Tibial nerve (tissue), 4 donors: Measurements from ENCODE around the gene LSM12. TPM values are rescaled to one million over a fixed set of nuclear protein-coding genes. Genes with fewer than 3 reads are reported as not detected.

ENCODE experiments used
- DNase-seq, 2 donors: peaks; one replicate each; pipeline ENCODE4 v3.0.0-alpha.2; 2019; ENCODE audit warnings: low spot score in 2 of 2
- H3K27ac ChIP-seq, 4 donors: fragments of 200-600 bp; sonication (generic) in 3 of 4; one replicate each; pipeline ENCODE4 v1.5.1; 2017 to 2019; ENCODE audit warnings: mild to moderate bottlenecking in 1 of 4
- H3K27me3 ChIP-seq, 2 donors: fragments of 200-600 bp; sonication (generic) in 1 of 2; one replicate each; pipeline versions ENCODE4 v1.5.1 to v1.6.0; 2017 to 2019
- H3K36me3 ChIP-seq, 3 donors: fragments of 200-600 bp; sonication (generic); one replicate each; pipeline ENCODE4 v1.5.1; 2018 to 2019
- H3K4me1 ChIP-seq, 4 donors: fragments of 200-600 bp; sonication (generic) in 3 of 4; one replicate each; pipeline ENCODE4 v1.5.1; 2017 to 2019
- H3K4me3 ChIP-seq, 4 donors: fragments of 200-600 bp; sonication (generic) in 3 of 4; one replicate each; pipeline ENCODE4 v1.5.1; 2017 to 2019; ENCODE audit warnings: mild to moderate bottlenecking in 1 of 4, moderate library complexity in 1 of 4
- H3K9me3 ChIP-seq, 4 donors: fragments of 200-600 bp; sonication (generic) in 3 of 4; one replicate each; pipeline ENCODE4 v1.5.1; 2017 to 2019
- CTCF ChIP-seq, 5 experiments: fragments of 200-600 bp in 3 of 5; fragments of 450-650 bp in 2 of 5; sonication (generic) in 3 of 5; IDR thresholded peaks; one replicate each; pipeline ENCODE4 v1.5.1; 2016 to 2019; ENCODE audit warnings: antibody characterized with exemption in 5 of 5, mild to moderate bottlenecking in 3 of 5, moderate library complexity in 2 of 5
- EP300 ChIP-seq, 2 donors: sonication (generic); formaldehyde crosslinking; IDR thresholded peaks; one replicate each; pipeline ENCODE4 v1.6.1; 2017; ENCODE audit warnings: antibody characterized with exemption in 2 of 2, mild to moderate bottlenecking in 1 of 2
- POLR2A ChIP-seq, 2 donors: fragments of 450-650 bp; IDR thresholded peaks; one replicate each; pipeline ENCODE4 v1.6.1; 2017; ENCODE audit warnings: antibody characterized with exemption in 2 of 2, mild to moderate bottlenecking in 2 of 2, moderate library complexity in 2 of 2
- WGBS, 2 donors: methylation state at CpG; one replicate each; pipeline ENCODE4 v1.1.5; 2018; 5-methylcytosine and 5-hydroxymethylcytosine counted together
- small RNA-seq: library from RNA; depleted of rRNA; stranded (forward); fragments of <200 nt; gene quantifications from one replicate; pipeline ENCODE3, GENCODE V24; 2016
- total RNA-seq, 4 donors: library from RNA; depleted of rRNA; stranded (reverse); fragments of >200 nt; gene quantifications; one replicate each; pipeline ENCODE4 v1.1.0, GENCODE V29; 2016

Gene LSM12
- total RNA-seq, 4 donors from 2014 or later: 18.2 to 37.2 (median 23.9) TPM

- TF ChIP-seq EP300 (IDR thresholded peaks at IDR 0.05): no peak
- TF ChIP-seq POLR2A (IDR thresholded peaks at IDR 0.05): no peak
- TF ChIP-seq CTCF (IDR thresholded peaks at IDR 0.05): no peak
- H3K4me1 ChIP-seq: peaks cover 0 to 13% (median 5%) of the 10 kb centered on the region in 4 donors
- no peak overlapping the region for H3K4me3 ChIP-seq
- no peak for DNase-seq
- no peaks in the 10 kb centered on the region for H3K36me3 ChIP-seq
- H3K27ac ChIP-seq: no peak overlapping the region
- H3K27me3 ChIP-seq: peaks cover 0 to 76% of the 10 kb centered on the region in 2 donors
- no peaks in the 10 kb centered on the region for H3K9me3 ChIP-seq
- 54 to 59% methylated on average over 12 of the region's 12 CpGs for WGBS, 2 donors
These were observed 79.1 kb downstream of the LSM12 start for GRCh38 chr17:43987131-43988021.

- TF ChIP-seq EP300 (IDR thresholded peaks at IDR 0.05) (no peak), POLR2A (IDR thresholded peaks at IDR 0.05) (no peak), CTCF (IDR thresholded peaks at IDR 0.05) (no peak)
- H3K27ac ChIP-seq: no peak overlapping the region
- no peak overlapping the region for H3K4me3 ChIP-seq
- 79 to 87% methylated on average over 7 of the region's 7 CpGs for WGBS, 2 donors
- no peaks in the 10 kb centered on the region for H3K36me3 ChIP-seq
- peaks cover 0 to 13% (median 5%) of the 10 kb centered on the region in 4 donors for H3K4me1 ChIP-seq
- no peak for DNase-seq
- H3K9me3 ChIP-seq: no peaks in the 10 kb centered on the region
- H3K27me3 ChIP-seq: peaks cover 0 to 81% of the 10 kb centered on the region in 2 donors
These were observed 80.1 kb downstream of the LSM12 start for GRCh38 chr17:43986225-43986981.

GRCh38 chr17:43984521-43984920, 82.0 kb downstream of the LSM12 start:
- WGBS, 2 donors: 68 to 78% methylated on average over 8 of the region's 8 CpGs
- Histone ChIP-seq H3K9me3 (no peaks in the 10 kb centered on the region), H3K36me3 (no peaks in the 10 kb centered on the region), H3K4me1 (peaks cover 0 to 13% (median 5%) of the 10 kb centered on the region in 4 donors), H3K27ac (no peak overlapping the region), H3K4me3 (peak overlapping the region in 1 of 4 donors; percentile 50), H3K27me3 (peaks cover 0 to 90% of the 10 kb centered on the region in 2 donors)
- TF ChIP-seq POLR2A (IDR thresholded peaks at IDR 0.05) (no peak), EP300 (IDR thresholded peaks at IDR 0.05) (no peak), CTCF (IDR thresholded peaks at IDR 0.05) (no peak)
- no peak for DNase-seq

Small RNAs within 50 kb of the gene (small RNA-seq; reads per million reads assigned to genes)
- not detected for gene RF00012

Other genes with a start within 250 kb of the LSM12 start
- 10 to 100 TPM; 19.2 to 31.5 (median 22.1) TPM for gene MPP3, start 233.5 kb downstream of the LSM12 start, total RNA-seq
- gene CD300LG, start 219.5 kb downstream of the LSM12 start, total RNA-seq: 10 to 100 TPM in 1 of 4 donors, 1 to 10 TPM in 3; 4.0 to 12.9 (median 8.1) TPM
- gene MPP2, start 159.1 kb downstream of the LSM12 start, total RNA-seq: 10 to 100 TPM in 2 of 4 donors, 1 to 10 TPM in 2; 4.2 to 22.9 (median 9.3) TPM
- not detected for gene PPY, start 124.2 kb downstream of the LSM12 start, total RNA-seq
- gene PYY, start 112.7 kb downstream of the LSM12 start, total RNA-seq: 1 to 10 TPM in 1 of 4 donors, not detected in 3; 2.0 TPM
- 1 to 10 TPM in 3 of 4 donors, under 1 TPM in 1; 0.84 to 7.2 (median 1.8) TPM for gene NAGS, start 62.0 kb downstream of the LSM12 start, total RNA-seq
- 10 to 100 TPM; 28.6 to 41.2 (median 34.5) TPM for gene TMEM101, start 51.7 kb downstream of the LSM12 start, total RNA-seq
- gene G6PC3, start 4.1 kb upstream of the LSM12 start, total RNA-seq: 10 to 100 TPM; 24.9 to 68.7 (median 36.2) TPM
- 100 to 1,000 TPM in 3 of 4 donors, 10 to 100 TPM in 1; 99.8 to 201 (median 125) TPM for gene HDAC5, start 57.0 kb upstream of the LSM12 start, total RNA-seq
- 1 to 10 TPM; 1.5 to 2.7 (median 2.1) TPM for gene HROB, start 75.3 kb upstream of the LSM12 start, total RNA-seq
- gene ASB16, start 104.0 kb upstream of the LSM12 start, total RNA-seq: 1 to 10 TPM in 1 of 4 donors, not detected in 3; 2.7 TPM
- 10 to 100 TPM; 28.6 to 41.2 (median 35.6) TPM for gene TMUB2, start 120.3 kb upstream of the LSM12 start, total RNA-seq
- 10 to 100 TPM; 40.9 to 60.4 (median 52.7) TPM for gene ATXN7L3, start 133.2 kb upstream of the LSM12 start, total RNA-seq
- 10 to 100 TPM; 65.7 to 71.9 (median 69.3) TPM for gene UBTF, start 153.0 kb upstream of the LSM12 start, total RNA-seq
- gene SLC4A1, start 201.5 kb upstream of the LSM12 start, total RNA-seq: under 1 TPM in 1 of 4 donors, not detected in 3; 0.21 TPM
- not detected for gene RUNDC3A, start 241.9 kb upstream of the LSM12 start, total RNA-seq